Ascending aorta (tissue), 2 donors: Measurements from ENCODE around the gene TIGD1. TPM values are rescaled to one million over a fixed set of nuclear protein-coding genes. Genes with fewer than 3 reads are reported as not detected.

Experiments used
- DNase-seq, 2 donors: peaks; one replicate each; pipeline ENCODE4 v3.0.0-alpha.2; 2019; ENCODE audit warnings: low spot score in 2 of 2
- H3K27ac ChIP-seq, 2 donors: fragments of 200-600 bp; sonication (generic); one replicate each; pipeline ENCODE4 v1.5.1; 2016 to 2017; ENCODE audit warnings: mild to moderate bottlenecking in 1 of 2
- H3K27me3 ChIP-seq: fragments of 200-600 bp; sonication (generic); one replicate; pipeline ENCODE4 v1.5.1; 2017
- H3K36me3 ChIP-seq, 2 donors: fragments of 200-600 bp; sonication (generic); one replicate each; pipeline ENCODE4 v1.5.1; 2016
- H3K4me1 ChIP-seq, 2 donors: fragments of 200-600 bp; sonication (generic); one replicate each; pipeline ENCODE4 v1.5.1; 2016 to 2017; ENCODE audit warnings: mild to moderate bottlenecking in 1 of 2
- H3K4me3 ChIP-seq, 2 donors: fragments of 200-600 bp; sonication (generic); one replicate each; pipeline ENCODE4 v1.5.1; 2016 to 2017; ENCODE audit warnings: mild to moderate bottlenecking in 1 of 2
- H3K9me3 ChIP-seq, 2 donors: fragments of 200-600 bp; sonication (generic); one replicate each; pipeline ENCODE4 v1.5.1; 2016
- intact Hi-C: fragments of 100-400 bp; cut with DNase I; formaldehyde crosslinking; loops from one replicate; pipeline ENCODE4 v1.15.1; 2023
- total RNA-seq: library from RNA; depleted of rRNA; stranded (reverse); fragments of >200 nt; gene quantifications from one replicate; pipeline ENCODE4 v1.1.0, GENCODE V29; 2016
- TF ChIP-seq, protein P1 (sequence below), 3 experiments: fragments of 200-600 bp in 2 of 3; fragments of 450-650 bp in 1 of 3; sonication (generic) in 2 of 3; IDR thresholded peaks; one replicate each; pipeline ENCODE4 v1.5.1; 2016 to 2019; ENCODE audit warnings: antibody characterized with exemption in 3 of 3, mild to moderate bottlenecking in 1 of 3, moderate library complexity in 1 of 3

The TIGD1 gene
- total RNA-seq, 1 donor from 2014 or later, result 0.53 TPM

GRCh38 chr2:232526372-232526941 is 23.9 kb downstream of the TIGD1 start:
- Histone ChIP-seq H3K4me3 (no peak overlapping the region), H3K9me3 (no peaks in the 10 kb centered on the region), H3K27ac (no peak overlapping the region), H3K36me3 (no peaks in the 10 kb centered on the region), H3K4me1 (peaks cover 15 to 20% of the 10 kb centered on the region in 2 donors), H3K27me3 (peaks cover 28% of the 10 kb centered on the region)
- intact Hi-C loops, result loop anchor here (10.0 kb wide), 1 partner anchor 602 kb away; the partner anchor contains the start of gene NPPC
- TF ChIP-seq, protein P1, sequence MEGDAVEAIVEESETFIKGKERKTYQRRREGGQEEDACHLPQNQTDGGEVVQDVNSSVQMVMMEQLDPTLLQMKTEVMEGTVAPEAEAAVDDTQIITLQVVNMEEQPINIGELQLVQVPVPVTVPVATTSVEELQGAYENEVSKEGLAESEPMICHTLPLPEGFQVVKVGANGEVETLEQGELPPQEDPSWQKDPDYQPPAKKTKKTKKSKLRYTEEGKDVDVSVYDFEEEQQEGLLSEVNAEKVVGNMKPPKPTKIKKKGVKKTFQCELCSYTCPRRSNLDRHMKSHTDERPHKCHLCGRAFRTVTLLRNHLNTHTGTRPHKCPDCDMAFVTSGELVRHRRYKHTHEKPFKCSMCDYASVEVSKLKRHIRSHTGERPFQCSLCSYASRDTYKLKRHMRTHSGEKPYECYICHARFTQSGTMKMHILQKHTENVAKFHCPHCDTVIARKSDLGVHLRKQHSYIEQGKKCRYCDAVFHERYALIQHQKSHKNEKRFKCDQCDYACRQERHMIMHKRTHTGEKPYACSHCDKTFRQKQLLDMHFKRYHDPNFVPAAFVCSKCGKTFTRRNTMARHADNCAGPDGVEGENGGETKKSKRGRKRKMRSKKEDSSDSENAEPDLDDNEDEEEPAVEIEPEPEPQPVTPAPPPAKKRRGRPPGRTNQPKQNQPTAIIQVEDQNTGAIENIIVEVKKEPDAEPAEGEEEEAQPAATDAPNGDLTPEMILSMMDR (IDR thresholded peaks at IDR 0.05), result no peak
- no peak for DNase-seq

GRCh38 chr2:232525791-232526371 is 24.5 kb downstream of the TIGD1 start, which contains the start of gene CHRND:
Gene CHRND, plus strand, starts transcription at chr2:232526160. Its CDS starts 56 bp downstream, at chr2:232526216.
- Histone ChIP-seq H3K27me3 (peaks cover 29% of the 10 kb centered on the region), H3K27ac (no peak within 1 kb of the TSS), H3K4me1 (peaks cover 15 to 20% of the 10 kb centered on the region in 2 donors), H3K9me3 (no peaks in the 10 kb centered on the region), H3K36me3 (no peaks in the 10 kb centered on the region), H3K4me3 (no peak within 1 kb of the TSS)
- intact Hi-C loops, result loop anchor here (10.0 kb wide), 1 partner anchor 601 kb away; the partner anchor contains the start of gene NPPC
- TF ChIP-seq, protein P1 (IDR thresholded peaks at IDR 0.05), result no peak
- DNase-seq, result no peak

DNA sequence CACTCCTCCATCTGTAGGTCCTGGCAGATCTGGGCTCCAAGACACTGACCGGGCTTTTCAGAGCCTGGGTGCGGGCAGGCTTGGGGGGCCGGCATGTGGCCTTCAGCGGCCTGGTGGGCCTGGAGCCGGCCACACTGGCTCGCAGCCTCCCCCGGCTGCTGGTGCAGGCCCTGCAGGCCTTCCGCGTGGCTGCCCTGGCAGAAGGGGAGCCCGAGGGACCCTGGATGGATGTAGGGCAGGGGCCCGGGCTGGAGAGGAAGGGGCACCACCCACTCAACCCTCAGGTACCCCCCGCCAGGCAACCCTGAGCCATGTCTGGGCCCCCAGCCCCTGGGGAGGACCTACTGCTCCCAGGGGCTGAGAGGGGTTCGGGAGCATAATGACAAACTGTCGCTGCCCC is 25.2 kb downstream of the TIGD1 start:
- Histone ChIP-seq H3K36me3 (no peaks in the 10 kb centered on the region), H3K4me1 (peaks cover 15 to 20% of the 10 kb centered on the region in 2 donors), H3K27ac (no peak overlapping the region), H3K4me3 (no peak overlapping the region), H3K27me3 (peaks cover 29% of the 10 kb centered on the region), H3K9me3 (no peaks in the 10 kb centered on the region)
- DNase-seq, result no peak
- intact Hi-C loops, result loop anchor here (10.0 kb wide), 1 partner anchor 600 kb away; the partner anchor contains the start of gene NPPC
- TF ChIP-seq, protein P1 (IDR thresholded peaks at IDR 0.05), result no peak

DNA sequence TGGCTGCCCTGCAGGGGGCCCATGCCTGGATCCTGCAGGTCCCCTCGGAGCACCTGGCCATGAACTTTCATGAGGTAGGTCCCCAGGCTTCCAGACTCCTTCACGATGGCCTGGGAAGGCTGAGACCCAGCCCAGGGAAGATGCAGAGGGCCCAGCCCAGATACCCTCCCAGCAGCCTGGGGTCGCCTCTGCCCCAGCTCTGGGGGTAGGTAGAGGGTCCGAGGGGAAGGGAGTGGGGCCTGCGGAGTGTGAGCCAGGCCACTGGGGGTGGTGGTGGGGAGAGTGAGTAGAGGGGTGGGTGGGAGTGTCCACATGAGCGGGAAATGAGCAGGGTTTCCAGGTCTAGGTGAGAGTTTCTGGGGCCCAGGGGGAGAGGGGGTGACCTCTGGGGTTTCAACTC is 25.6 kb downstream of the TIGD1 start:
- H3K4me3 ChIP-seq, result no peak overlapping the region
- TF ChIP-seq, protein P1 (IDR thresholded peaks at IDR 0.05), result no peak
- no peak for DNase-seq
- no peak overlapping the region for H3K27ac ChIP-seq
- H3K4me1 ChIP-seq, result peaks cover 15 to 20% of the 10 kb centered on the region in 2 donors
- H3K9me3 ChIP-seq, result no peaks in the 10 kb centered on the region
- peaks cover 29% of the 10 kb centered on the region for H3K27me3 ChIP-seq
- intact Hi-C loops, result loop anchor here (10.0 kb wide), 1 partner anchor 600 kb away; the partner anchor contains the start of gene NPPC
- H3K36me3 ChIP-seq, result no peaks in the 10 kb centered on the region

GRCh38 chr2:232523682-232524597 is 26.4 kb downstream of the TIGD1 start:
- TF ChIP-seq, protein P1 (IDR thresholded peaks at IDR 0.05), result no peak
- peaks cover 29% of the 10 kb centered on the region for H3K27me3 ChIP-seq

More at GRCh38 chr2:232523682-232524597, 26.4 kb downstream of the TIGD1 start:
- peak overlapping the region; percentile 45 to 56 for H3K4me3 ChIP-seq
- no peak overlapping the region for H3K27ac ChIP-seq
- no peaks in the 10 kb centered on the region for H3K9me3 ChIP-seq
- peaks cover 15 to 20% of the 10 kb centered on the region in 2 donors for H3K4me1 ChIP-seq
- no peaks in the 10 kb centered on the region for H3K36me3 ChIP-seq
- intact Hi-C loops, result loop anchor here (10.0 kb wide), 1 partner anchor 599 kb away; the partner anchor contains the start of gene NPPC
- no peak for DNase-seq
